Measurements from ENCODE around the gene CAPN2. TPM values are rescaled to one million over a fixed set of nuclear protein-coding genes. Genes with fewer than 3 reads are reported as not detected.
"Not testable (repeated sequence)": the region's sequence is repeated elsewhere in the genome, so short reads cannot be mapped to it uniquely, and the experiment has no call there.

The CAPN2 gene
- total and polyA plus RNA-seq, 5 experiments from 2014 or later, result 68.6 to 101 (median 72.2) TPM

- Mint-ChIP-seq H3K27ac (peak overlapping the region in 3 of 10 donors; percentile 54 to 75 (median 66)), H3K9me3 (no peaks in the 10 kb centered on the region), H3K4me3 (peak overlapping the region in 1 of 10 donors; percentile 24), H3K27me3 (no peaks in the 10 kb centered on the region), H3K4me1 (peaks cover 35 to 80% (median 70%) of the 10 kb centered on the region in 4 donors), H3K36me3 (peaks cover 4 to 57% (median 31%) of the 10 kb centered on the region in 3 donors)
- ATAC-seq (no peak), DNase-seq (no peak)
- POLR2A ChIA-PET, result interaction anchor here (0.6 to 1.1 kb wide), 2 partner anchors 20 to 22 kb away, joined by 3 to 4 read pairs; no protein-coding TSS in a partner anchor
These were observed 12.0 kb downstream of the CAPN2 start for GRCh38 chr1:223724376-223724775.

- Mint-ChIP-seq H3K36me3 (peaks cover 4 to 50% (median 22%) of the 10 kb centered on the region in 3 donors), H3K27me3 (no peaks in the 10 kb centered on the region), H3K9me3 (no peaks in the 10 kb centered on the region), H3K4me1 (peaks cover 35 to 81% (median 72%) of the 10 kb centered on the region in 4 donors), H3K4me3 (peak overlapping the region in 5 of 10 donors; percentile 7 to 77 (median 39)), H3K27ac (peak overlapping the region in 9 of 10 donors; percentile 51 to 88 (median 83))
- ATAC-seq (no peak), DNase-seq (no peak)
- POLR2A ChIA-PET, result interaction anchor here (0.9 to 1.1 kb wide), 2 partner anchors 12 to 18 kb away, joined by 3 to 4 read pairs; no protein-coding TSS in a partner anchor
These were observed 13.2 kb downstream of the CAPN2 start for GRCh38 chr1:223725578-223725977.

- Mint-ChIP-seq H3K4me1 (peaks cover 35 to 77% (median 73%) of the 10 kb centered on the region in 4 donors), H3K27ac (peak overlapping the region; percentile 69 to 96 (median 84)), H3K4me3 (peak overlapping the region; percentile 45 to 83 (median 78)), H3K27me3 (no peaks in the 10 kb centered on the region), H3K9me3 (no peaks in the 10 kb centered on the region), H3K36me3 (peaks cover 0 to 46% (median 16%) of the 10 kb centered on the region in 3 donors)
- POLR2A ChIA-PET, result interaction anchor here (1.4 to 1.9 kb wide), 2 partner anchors 10 to 15 kb away, joined by 4 to 6 read pairs; partner anchors contain the start of gene CAPN2
- DNase-seq (peak; percentile 50 to 92 (median 64)), ATAC-seq (peak; percentile 98)
These were observed 14.2 kb downstream of the CAPN2 start for GRCh38 chr1:223726380-223727001.

- H3K27ac Mint-ChIP-seq, result peak overlapping the region in 7 of 10 donors; percentile 29 to 95 (median 83)
- H3K36me3 Mint-ChIP-seq, result peaks cover 0 to 44% (median 15%) of the 10 kb centered on the region in 3 donors
- POLR2A ChIA-PET, result interaction anchor here (1.4 to 1.9 kb wide), 2 partner anchors 11 to 16 kb away, joined by 4 to 6 read pairs; partner anchors contain the start of gene CAPN2
- no peaks in the 10 kb centered on the region for H3K9me3 Mint-ChIP-seq
- H3K27me3 Mint-ChIP-seq, result no peaks in the 10 kb centered on the region
- DNase-seq (no peak), ATAC-seq (no peak)
- peaks cover 33 to 79% (median 74%) of the 10 kb centered on the region in 4 donors for H3K4me1 Mint-ChIP-seq
- peak overlapping the region in 3 of 10 donors; percentile 16 to 83 (median 78) for H3K4me3 Mint-ChIP-seq
These were observed 15.2 kb downstream of the CAPN2 start for GRCh38 chr1:223727541-223727940.

- Mint-ChIP-seq H3K4me3 (no peak overlapping the region), H3K27ac (peak overlapping the region in 2 of 10 donors; percentile 15 to 53)
- no peak for ATAC-seq
These were observed 17.6 kb downstream of the CAPN2 start for GRCh38 chr1:223729906-223730305.

GRCh38 chr1:223730479-223731132, 18.3 kb downstream of the CAPN2 start:
- POLR2A ChIA-PET, result interaction anchor here (0.7 to 0.8 kb wide), 2 partner anchors 10 to 14 kb away, joined by 6 read pairs; no protein-coding TSS in a partner anchor
- Mint-ChIP-seq H3K27ac (peak overlapping the region in 5 of 10 donors; percentile 53 to 79 (median 77)), H3K4me1 (peaks cover 26 to 68% (median 58%) of the 10 kb centered on the region in 4 donors), H3K4me3 (no peak overlapping the region), H3K9me3 (no peaks in the 10 kb centered on the region), H3K27me3 (no peaks in the 10 kb centered on the region), H3K36me3 (peaks cover 0 to 27% (median 14%) of the 10 kb centered on the region in 3 donors)
- DNase-seq (no peak), ATAC-seq (no peak)

More at GRCh38 chr1:223729906-223730305, 17.6 kb downstream of the CAPN2 start:
- H3K4me1 Mint-ChIP-seq, result peaks cover 31 to 72% (median 64%) of the 10 kb centered on the region in 4 donors
- H3K9me3 Mint-ChIP-seq, result no peaks in the 10 kb centered on the region
- no peak for DNase-seq
- peaks cover 0 to 32% (median 14%) of the 10 kb centered on the region in 3 donors for H3K36me3 Mint-ChIP-seq
- POLR2A ChIA-PET, result interaction anchor here (0.7 to 0.8 kb wide), 2 partner anchors 11 to 13 kb away, joined by 6 read pairs; no protein-coding TSS in a partner anchor
- no peaks in the 10 kb centered on the region for H3K27me3 Mint-ChIP-seq

- ATAC-seq, result no peak
- Mint-ChIP-seq H3K27me3 (no peaks in the 10 kb centered on the region), H3K9me3 (no peaks in the 10 kb centered on the region), H3K27ac (peak overlapping the region in 5 of 10 donors; percentile 53 to 79 (median 77)), H3K4me3 (no peak overlapping the region), H3K4me1 (peaks cover 24 to 61% (median 54%) of the 10 kb centered on the region in 4 donors), H3K36me3 (peaks cover 0 to 24% (median 14%) of the 10 kb centered on the region in 3 donors)
- no peak for DNase-seq
- POLR2A ChIA-PET, result no interaction called here
These were observed 18.9 kb downstream of the CAPN2 start for GRCh38 chr1:223731133-223731770.

- no peak for DNase-seq
- Mint-ChIP-seq H3K4me3 (no peak overlapping the region), H3K36me3 (peaks cover 0 to 24% (median 12%) of the 10 kb centered on the region in 3 donors), H3K4me1 (peaks cover 16 to 45% (median 38%) of the 10 kb centered on the region in 4 donors), H3K27me3 (no peaks in the 10 kb centered on the region), H3K9me3 (no peaks in the 10 kb centered on the region), H3K27ac (peak overlapping the region in 3 of 10 donors; percentile 28 to 75 (median 36))
- ATAC-seq, result no peak
- POLR2A ChIA-PET, result no interaction called here
These were observed 20.9 kb downstream of the CAPN2 start for GRCh38 chr1:223732993-223733798.

GRCh38 chr1:223733898-223734852, 21.8 kb downstream of the CAPN2 start:
- POLR2A ChIA-PET, result no interaction called here
- DNase-seq, result no peak
- peak overlapping the region in 3 of 10 donors; percentile 55 to 82 (median 73) for H3K27ac Mint-ChIP-seq
- H3K36me3 Mint-ChIP-seq, result peaks cover 0 to 28% (median 9%) of the 10 kb centered on the region in 3 donors
- H3K4me1 Mint-ChIP-seq, result peaks cover 12 to 36% (median 30%) of the 10 kb centered on the region in 4 donors
- no peaks in the 10 kb centered on the region for H3K9me3 Mint-ChIP-seq
- H3K4me3 Mint-ChIP-seq, result no peak overlapping the region
- H3K27me3 Mint-ChIP-seq, result no peaks in the 10 kb centered on the region
- ATAC-seq, result no peak

GRCh38 chr1:223736638-223737037, 24.3 kb downstream of the CAPN2 start:
- H3K27me3 Mint-ChIP-seq, H3K4me3 Mint-ChIP-seq, H3K9me3 Mint-ChIP-seq, DNase-seq, ATAC-seq, POLR2A ChIA-PET: not testable (repeated sequence)
- Mint-ChIP-seq H3K36me3 (peaks cover 0 to 27% (median 9%) of the 10 kb centered on the region in 3 donors), H3K4me1 (peaks cover 3 to 21% (median 14%) of the 10 kb centered on the region in 4 donors), H3K27ac (peak overlapping the region in 2 of 10 donors; percentile 28 to 63)

Measured in naive thymus-derived CD8-positive, alpha-beta T cell (primary cell).